ENCODE results near the gene DLL1.

DLL1 gene

GRCh38 chr6:170312876-170313275 lies 22.0 kb upstream of the DLL1 start:
- Histone ChIP-seq H3K4me2 (ENCODE audit: low read length) (no peak overlapping the region), H2BK5ac (ENCODE audit: low read depth, low read length, poor library complexity) (no peak overlapping the region), H4K91ac (ENCODE audit: low read depth, low read length) (no peak overlapping the region), H2AK5ac (ENCODE audit: low read length) (no peak overlapping the region), H3K18ac (ENCODE audit: low read length) (no peak overlapping the region), H4K8ac (ENCODE audit: low read depth, low read length) (no peak overlapping the region), H3K14ac (ENCODE audit: low read length) (no peak overlapping the region), H3K27ac (ENCODE audit: low read depth, low read length) (no peak overlapping the region), H3K79me2 (ENCODE audit: control insufficient read depth, insufficient read depth, low read length, poor library complexity) (peaks cover 3% of the 10 kb centered on the region), H3K23ac (ENCODE audit: low read length) (no peak overlapping the region), H3K9me3 (ENCODE audit: insufficient read depth, low read depth, low read length) (no peaks in the 10 kb centered on the region), H3K36me3 (ENCODE audit: control insufficient read depth in 1 of 2, insufficient read depth in 2 of 2, low read length in 2 of 2) (peaks cover under 1 to 4% of the 10 kb centered on the region in 2 experiments), H4K12ac (ENCODE audit: low read depth, low read length) (no peak overlapping the region), H2BK12ac (ENCODE audit: low read length) (no peak overlapping the region), H3K9ac (ENCODE audit: low read length) (no peak overlapping the region), H3K79me1 (ENCODE audit: low read length) (no peaks in the 10 kb centered on the region), H3K4me1 (ENCODE audit: control insufficient read depth in 1 of 2, insufficient read depth in 2 of 2, low read length in 2 of 2) (peaks cover 3 to 6% of the 10 kb centered on the region in 2 experiments), H2AFZ (ENCODE audit: insufficient read depth, low read length, poor library complexity) (no peak overlapping the region), H3K4me3 (ENCODE audit: low read depth, low read length) (no peak overlapping the region), H3K4ac (ENCODE audit: low read depth, low read length) (no peak overlapping the region), H2BK120ac (ENCODE audit: insufficient read depth, low read length, poor library complexity) (no peak overlapping the region), H3K27me3 (ENCODE audit: insufficient read depth, low read length) (no peaks in the 10 kb centered on the region)
- DNase-seq, result no peak
- no CpG with 5 or more reads among the region's 2 CpGs for WGBS (ENCODE audit: extremely low coverage, insufficient coverage, insufficient read length)

GRCh38 chr6:170311696-170312095 lies 20.8 kb upstream of the DLL1 start:
- H3K79me2 ChIP-seq (ENCODE audit: control insufficient read depth, insufficient read depth, low read length, poor library complexity), result peaks cover 7% of the 10 kb centered on the region
- no peak overlapping the region for H2BK12ac ChIP-seq (ENCODE audit: low read length)
- no peak overlapping the region for H3K4me3 ChIP-seq (ENCODE audit: low read depth, low read length)
- H2AK5ac ChIP-seq (ENCODE audit: low read length), result no peak overlapping the region
- no peaks in the 10 kb centered on the region for H3K27me3 ChIP-seq (ENCODE audit: insufficient read depth, low read length)
- no peak overlapping the region for H2BK120ac ChIP-seq (ENCODE audit: insufficient read depth, low read length, poor library complexity)
- peaks cover 1% of the 10 kb centered on the region in 2 experiments for H3K36me3 ChIP-seq (ENCODE audit: control insufficient read depth in 1 of 2, insufficient read depth in 2 of 2, low read length in 2 of 2)
- no peak overlapping the region for H3K14ac ChIP-seq (ENCODE audit: low read length)
- H3K9me3 ChIP-seq (ENCODE audit: insufficient read depth, low read depth, low read length), result no peaks in the 10 kb centered on the region
- no peak overlapping the region for H3K4me2 ChIP-seq (ENCODE audit: low read length)
- no peak for DNase-seq
- H3K9ac ChIP-seq (ENCODE audit: low read length), result no peak overlapping the region
- no peak overlapping the region for H3K18ac ChIP-seq (ENCODE audit: low read length)
- H3K4ac ChIP-seq (ENCODE audit: low read depth, low read length), result no peak overlapping the region
- no peak overlapping the region for H4K8ac ChIP-seq (ENCODE audit: low read depth, low read length)
- WGBS (ENCODE audit: extremely low coverage, insufficient coverage, insufficient read length), result no CpG with 5 or more reads among the region's 5 CpGs
- H4K12ac ChIP-seq (ENCODE audit: low read depth, low read length), result no peak overlapping the region
- peaks cover 10% of the 10 kb centered on the region in 2 experiments for H3K4me1 ChIP-seq (ENCODE audit: control insufficient read depth in 1 of 2, insufficient read depth in 2 of 2, low read length in 2 of 2)
- H3K23ac ChIP-seq (ENCODE audit: low read length), result no peak overlapping the region
- no peak overlapping the region for H2BK5ac ChIP-seq (ENCODE audit: low read depth, low read length, poor library complexity)
- H2AFZ ChIP-seq (ENCODE audit: insufficient read depth, low read length, poor library complexity), result no peak overlapping the region
- H3K27ac ChIP-seq (ENCODE audit: low read depth, low read length), result no peak overlapping the region
- H4K91ac ChIP-seq (ENCODE audit: low read depth, low read length), result no peak overlapping the region
- H3K79me1 ChIP-seq (ENCODE audit: low read length), result peaks cover 5% of the 10 kb centered on the region

- no peak overlapping the region for H3K18ac ChIP-seq (ENCODE audit: low read length)
- peaks cover 2% of the 10 kb centered on the region for H3K9me3 ChIP-seq (ENCODE audit: insufficient read depth, low read depth, low read length)
- H3K4me3 ChIP-seq (ENCODE audit: low read depth, low read length), result no peak overlapping the region
- no peak overlapping the region for H3K9ac ChIP-seq (ENCODE audit: low read length)
- peak overlapping the region; percentile 12 for H3K4ac ChIP-seq (ENCODE audit: low read depth, low read length)
- H3K79me2 ChIP-seq (ENCODE audit: control insufficient read depth, insufficient read depth, low read length, poor library complexity), result peaks cover 10% of the 10 kb centered on the region
- no peak overlapping the region for H4K12ac ChIP-seq (ENCODE audit: low read depth, low read length)
- no peaks in the 10 kb centered on the region for H3K27me3 ChIP-seq (ENCODE audit: insufficient read depth, low read length)
- H3K79me1 ChIP-seq (ENCODE audit: low read length), result peaks cover 10% of the 10 kb centered on the region
- H4K91ac ChIP-seq (ENCODE audit: low read depth, low read length), result no peak overlapping the region
- H3K4me2 ChIP-seq (ENCODE audit: low read length), result no peak overlapping the region
- H3K27ac ChIP-seq (ENCODE audit: low read depth, low read length), result no peak overlapping the region
- H2AK5ac ChIP-seq (ENCODE audit: low read length), result no peak overlapping the region
- H2BK120ac ChIP-seq (ENCODE audit: insufficient read depth, low read length, poor library complexity), result no peak overlapping the region
- H3K36me3 ChIP-seq (ENCODE audit: control insufficient read depth in 1 of 2, insufficient read depth in 2 of 2, low read length in 2 of 2), result peaks cover 1% of the 10 kb centered on the region in 2 experiments
- no peak for DNase-seq
- no peak overlapping the region for H3K14ac ChIP-seq (ENCODE audit: low read length)
- no CpG with 5 or more reads among the region's 1 CpG for WGBS (ENCODE audit: extremely low coverage, insufficient coverage, insufficient read length)
- H4K8ac ChIP-seq (ENCODE audit: low read depth, low read length), result no peak overlapping the region
- peaks cover 13 to 15% of the 10 kb centered on the region in 2 experiments for H3K4me1 ChIP-seq (ENCODE audit: control insufficient read depth in 1 of 2, insufficient read depth in 2 of 2, low read length in 2 of 2)
- H2BK12ac ChIP-seq (ENCODE audit: low read length), result no peak overlapping the region
- no peak overlapping the region for H2BK5ac ChIP-seq (ENCODE audit: low read depth, low read length, poor library complexity)
- no peak overlapping the region for H2AFZ ChIP-seq (ENCODE audit: insufficient read depth, low read length, poor library complexity)
- H3K23ac ChIP-seq (ENCODE audit: low read length), result no peak overlapping the region
These were observed 17.9 kb upstream of the DLL1 start for GRCh38 chr6:170308761-170309160.

- peak overlapping the region; percentile 44 for H3K18ac ChIP-seq (ENCODE audit: low read length)
- peak overlapping the region; percentile 85 for H3K14ac ChIP-seq (ENCODE audit: low read length)
- no peaks in the 10 kb centered on the region for H3K27me3 ChIP-seq (ENCODE audit: insufficient read depth, low read length)
- H4K8ac ChIP-seq (ENCODE audit: low read depth, low read length), result peak overlapping the region; percentile 98
- WGBS (ENCODE audit: extremely low coverage, insufficient coverage, insufficient read length), result no CpG with 5 or more reads among the region's 15 CpGs
- H4K91ac ChIP-seq (ENCODE audit: low read depth, low read length), result peak overlapping the region; percentile 88
- peaks cover 13 to 15% of the 10 kb centered on the region in 2 experiments for H3K4me1 ChIP-seq (ENCODE audit: control insufficient read depth in 1 of 2, insufficient read depth in 2 of 2, low read length in 2 of 2)
- H2BK5ac ChIP-seq (ENCODE audit: low read depth, low read length, poor library complexity), result no peak overlapping the region
- DNase-seq, result no peak
- peak overlapping the region; percentile 93 for H3K9ac ChIP-seq (ENCODE audit: low read length)
- peaks cover 10% of the 10 kb centered on the region for H3K79me2 ChIP-seq (ENCODE audit: control insufficient read depth, insufficient read depth, low read length, poor library complexity)
- peak overlapping the region; percentile 65 for H4K12ac ChIP-seq (ENCODE audit: low read depth, low read length)
- peak overlapping the region; percentile 100 for H3K4me3 ChIP-seq (ENCODE audit: low read depth, low read length)
- H3K4ac ChIP-seq (ENCODE audit: low read depth, low read length), result peak overlapping the region; percentile 81
- H3K36me3 ChIP-seq (ENCODE audit: control insufficient read depth in 1 of 2, insufficient read depth in 2 of 2, low read length in 2 of 2), result peaks cover 1% of the 10 kb centered on the region in 2 experiments
- H3K4me2 ChIP-seq (ENCODE audit: low read length), result peak overlapping the region; percentile 74
- H2BK120ac ChIP-seq (ENCODE audit: insufficient read depth, low read length, poor library complexity), result peak overlapping the region; percentile 62
- peak overlapping the region; percentile 95 for H2AFZ ChIP-seq (ENCODE audit: insufficient read depth, low read length, poor library complexity)
- peak overlapping the region; percentile 1 for H2BK12ac ChIP-seq (ENCODE audit: low read length)
- peaks cover 2% of the 10 kb centered on the region for H3K9me3 ChIP-seq (ENCODE audit: insufficient read depth, low read depth, low read length)
- H3K27ac ChIP-seq (ENCODE audit: low read depth, low read length), result no peak overlapping the region
- peaks cover 10% of the 10 kb centered on the region for H3K79me1 ChIP-seq (ENCODE audit: low read length)
- no peak overlapping the region for H3K23ac ChIP-seq (ENCODE audit: low read length)
- H2AK5ac ChIP-seq (ENCODE audit: low read length), result peak overlapping the region; percentile 57
These were observed 16.2 kb upstream of the DLL1 start for GRCh38 chr6:170307080-170307545.
